ENCODE data around the gene BRINP2. TPM values are rescaled to one million over a fixed set of nuclear protein-coding genes. Genes with fewer than 3 reads are reported as not detected.

BRINP2 gene
- total and polyA plus RNA-seq, 9 donors: 0.02 to 0.70 (median 0.16) TPM; not detected in 3

GRCh38 chr1:177126267-177126666 lies 44.5 kb upstream of the BRINP2 start:
- no peaks in the 10 kb centered on the region for H3K9me3 ChIP-seq
- no peak overlapping the region for H3K4me3 ChIP-seq
- no peaks in the 10 kb centered on the region for H3K4me1 ChIP-seq (ENCODE audit: insufficient read depth)
- no peaks in the 10 kb centered on the region for H3K27me3 ChIP-seq
- H3K36me3 ChIP-seq: no peaks in the 10 kb centered on the region
- H3K27ac ChIP-seq: no peak overlapping the region
- DNase-seq: no peak
- intact Hi-C loops (cut with DNase I): no loop called here
- 78 to 91% (median 86%) methylated on average over 3 of the region's 3 CpGs for WGBS, 3 donors
- no peak for TF ChIP-seq EP300 (IDR thresholded peaks at IDR 0.05)
- no peak for TF ChIP-seq POLR2A (IDR thresholded peaks at IDR 0.05)
- no peak for TF ChIP-seq CTCF (IDR thresholded peaks at IDR 0.05)

GRCh38 chr1:177128665-177129281 lies 42.0 kb upstream of the BRINP2 start:
- H3K36me3 ChIP-seq: no peaks in the 10 kb centered on the region
- no peak for TF ChIP-seq CTCF (IDR thresholded peaks at IDR 0.05)
- no peak for TF ChIP-seq EP300 (IDR thresholded peaks at IDR 0.05)
- no peak for TF ChIP-seq POLR2A (IDR thresholded peaks at IDR 0.05)

GRCh38 chr1:177130451-177130945 lies 40.3 kb upstream of the BRINP2 start:
- Histone ChIP-seq H3K27me3 (no peaks in the 10 kb centered on the region), H3K36me3 (no peaks in the 10 kb centered on the region), H3K4me3 (no peak overlapping the region), H3K9me3 (no peaks in the 10 kb centered on the region), H3K4me1 (ENCODE audit: insufficient read depth) (no peaks in the 10 kb centered on the region), H3K27ac (no peak overlapping the region)
- intact Hi-C loops (cut with DNase I): no loop called here
- DNase-seq: no peak
- no peak for TF ChIP-seq CTCF (IDR thresholded peaks at IDR 0.05)
- no peak for TF ChIP-seq POLR2A (IDR thresholded peaks at IDR 0.05)
- TF ChIP-seq EP300 (IDR thresholded peaks at IDR 0.05): no peak
- WGBS, 3 donors: 83 to 87% (median 84%) methylated on average over 5 of the region's 5 CpGs

More at GRCh38 chr1:177128665-177129281, 42.0 kb upstream of the BRINP2 start:
- intact Hi-C loops (cut with DNase I): no loop called here
- Histone ChIP-seq H3K9me3 (no peaks in the 10 kb centered on the region), H3K4me3 (no peak overlapping the region), H3K27me3 (no peaks in the 10 kb centered on the region), H3K4me1 (ENCODE audit: insufficient read depth) (no peaks in the 10 kb centered on the region), H3K27ac (no peak overlapping the region)
- DNase-seq: no peak
- 90 to 98% (median 90%) methylated on average over 4 of the region's 4 CpGs for WGBS, 3 donors

GRCh38 chr1:177131723-177132122 lies 39.0 kb upstream of the BRINP2 start:
- no peaks in the 10 kb centered on the region for H3K9me3 ChIP-seq
- intact Hi-C loops (cut with DNase I): no loop called here
- TF ChIP-seq POLR2A (IDR thresholded peaks at IDR 0.05) (no peak), EP300 (IDR thresholded peaks at IDR 0.05) (no peak), CTCF (IDR thresholded peaks at IDR 0.05) (no peak)
- H3K4me1 ChIP-seq (ENCODE audit: insufficient read depth): no peaks in the 10 kb centered on the region
- WGBS, 3 donors: 71 to 85% (median 81%) methylated on average over 4 of the region's 4 CpGs
- H3K27me3 ChIP-seq: no peaks in the 10 kb centered on the region
- H3K4me3 ChIP-seq: no peak overlapping the region
- H3K36me3 ChIP-seq: no peaks in the 10 kb centered on the region
- no peak for DNase-seq
- H3K27ac ChIP-seq: no peak overlapping the region
